ENCODE results near the gene THSD7B. TPM values are rescaled to one million over a fixed set of nuclear protein-coding genes. Genes with fewer than 3 reads are reported as not detected.

THSD7B gene
- total RNA-seq, 2 donors from 2014 or later, result 0.95 to 12.7 TPM

DNA sequence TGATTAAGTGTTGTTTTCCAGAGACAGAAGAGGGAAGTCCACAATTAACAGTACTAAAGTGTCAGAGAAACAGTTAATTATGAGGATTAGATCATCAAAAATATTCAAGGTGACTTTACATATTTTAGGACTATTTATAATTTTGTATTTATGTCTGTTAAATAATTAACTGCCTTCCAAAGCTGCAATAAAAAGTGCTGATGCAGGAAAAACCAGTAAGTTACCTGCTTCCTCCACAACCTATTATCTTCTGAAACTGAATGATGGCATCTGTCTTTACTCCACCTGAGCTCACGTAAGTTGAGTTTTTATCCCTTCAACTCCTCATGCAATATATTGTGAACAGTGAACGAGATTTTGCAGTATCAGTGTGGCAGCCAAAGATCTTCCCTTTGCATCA, 570.7 kb downstream of the THSD7B start:
- H3K9me3 ChIP-seq, result no peaks in the 10 kb centered on the region
- H3K27me3 ChIP-seq (replicated peaks; ENCODE audit: insufficient read depth), result no peaks in the 10 kb centered on the region
- ATAC-seq (ENCODE audit: insufficient number of reproducible peaks, low FRiP score, low read depth) (no peak), DNase-seq (ENCODE audit: low spot score) (no peak)
- peaks cover 5 to 10% of the 10 kb centered on the region in 2 donors for H3K4me1 ChIP-seq (ENCODE audit: control insufficient read depth in 1 of 2, low read depth in 2 of 2)
- no peaks in the 10 kb centered on the region for H3K36me3 ChIP-seq
- no peak overlapping the region for H3K4me3 ChIP-seq
- H3K27ac ChIP-seq, result no peak overlapping the region
- TF ChIP-seq, protein P1, sequence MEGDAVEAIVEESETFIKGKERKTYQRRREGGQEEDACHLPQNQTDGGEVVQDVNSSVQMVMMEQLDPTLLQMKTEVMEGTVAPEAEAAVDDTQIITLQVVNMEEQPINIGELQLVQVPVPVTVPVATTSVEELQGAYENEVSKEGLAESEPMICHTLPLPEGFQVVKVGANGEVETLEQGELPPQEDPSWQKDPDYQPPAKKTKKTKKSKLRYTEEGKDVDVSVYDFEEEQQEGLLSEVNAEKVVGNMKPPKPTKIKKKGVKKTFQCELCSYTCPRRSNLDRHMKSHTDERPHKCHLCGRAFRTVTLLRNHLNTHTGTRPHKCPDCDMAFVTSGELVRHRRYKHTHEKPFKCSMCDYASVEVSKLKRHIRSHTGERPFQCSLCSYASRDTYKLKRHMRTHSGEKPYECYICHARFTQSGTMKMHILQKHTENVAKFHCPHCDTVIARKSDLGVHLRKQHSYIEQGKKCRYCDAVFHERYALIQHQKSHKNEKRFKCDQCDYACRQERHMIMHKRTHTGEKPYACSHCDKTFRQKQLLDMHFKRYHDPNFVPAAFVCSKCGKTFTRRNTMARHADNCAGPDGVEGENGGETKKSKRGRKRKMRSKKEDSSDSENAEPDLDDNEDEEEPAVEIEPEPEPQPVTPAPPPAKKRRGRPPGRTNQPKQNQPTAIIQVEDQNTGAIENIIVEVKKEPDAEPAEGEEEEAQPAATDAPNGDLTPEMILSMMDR (IDR thresholded peaks at IDR 0.05), result no peak

DNA sequence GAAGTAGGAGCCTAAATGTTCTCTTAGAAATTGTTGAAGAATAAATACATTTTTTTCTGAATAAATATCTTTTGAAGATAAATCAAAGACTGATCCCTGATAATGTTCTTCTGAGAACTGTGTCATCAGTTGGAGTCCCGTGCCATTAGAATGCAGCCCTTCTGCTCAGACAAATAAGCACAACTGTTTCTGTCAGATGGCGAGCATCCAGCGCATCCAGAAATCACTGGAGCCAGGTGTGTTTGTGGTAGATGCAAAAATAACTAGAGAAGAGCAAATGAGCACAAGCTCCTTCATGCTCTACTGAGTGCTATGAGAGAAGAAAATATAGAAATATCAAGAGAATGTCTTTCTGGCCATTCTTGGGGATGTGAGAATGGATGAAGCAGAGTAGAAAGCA, 573.7 kb downstream of the THSD7B start:
- Histone ChIP-seq H3K27ac (no peak overlapping the region), H3K36me3 (no peaks in the 10 kb centered on the region), H3K9me3 (no peaks in the 10 kb centered on the region), H3K4me1 (ENCODE audit: control insufficient read depth in 1 of 2, low read depth in 2 of 2) (no peaks in the 10 kb centered on the region), H3K4me3 (no peak overlapping the region), H3K27me3 (replicated peaks; ENCODE audit: insufficient read depth) (no peaks in the 10 kb centered on the region)
- ATAC-seq (ENCODE audit: insufficient number of reproducible peaks, low FRiP score, low read depth) (no peak), DNase-seq (ENCODE audit: low spot score) (no peak)
- TF ChIP-seq, protein P1 (IDR thresholded peaks at IDR 0.05), result no peak

DNA sequence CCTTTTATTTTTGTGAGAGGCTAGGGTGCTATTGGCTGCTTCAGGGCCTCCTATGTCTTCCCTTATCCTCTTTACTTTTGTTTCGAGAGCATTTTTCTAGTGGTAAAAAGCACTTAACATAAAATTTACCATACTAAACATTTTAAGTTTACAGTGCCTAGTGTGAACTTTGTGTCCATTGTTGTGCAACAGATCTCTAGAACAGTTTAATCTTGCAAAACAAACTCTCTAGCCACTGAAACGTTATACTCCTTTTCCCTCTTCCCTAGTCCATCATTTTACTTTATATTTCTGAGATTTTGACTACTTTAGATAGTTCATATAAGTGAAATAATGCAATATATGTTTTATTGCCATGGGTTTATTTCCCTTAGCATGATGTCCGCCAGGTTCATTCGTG, 580.6 kb downstream of the THSD7B start:
- Histone ChIP-seq H3K27me3 (replicated peaks; ENCODE audit: insufficient read depth) (no peaks in the 10 kb centered on the region), H3K4me1 (ENCODE audit: control insufficient read depth in 1 of 2, low read depth in 2 of 2) (no peaks in the 10 kb centered on the region), H3K36me3 (no peaks in the 10 kb centered on the region), H3K9me3 (no peaks in the 10 kb centered on the region), H3K27ac (no peak overlapping the region), H3K4me3 (no peak overlapping the region)
- DNase-seq (ENCODE audit: low spot score) (no peak), ATAC-seq (ENCODE audit: insufficient number of reproducible peaks, low FRiP score, low read depth) (no peak)
- TF ChIP-seq, protein P1 (IDR thresholded peaks at IDR 0.05), result no peak

DNA sequence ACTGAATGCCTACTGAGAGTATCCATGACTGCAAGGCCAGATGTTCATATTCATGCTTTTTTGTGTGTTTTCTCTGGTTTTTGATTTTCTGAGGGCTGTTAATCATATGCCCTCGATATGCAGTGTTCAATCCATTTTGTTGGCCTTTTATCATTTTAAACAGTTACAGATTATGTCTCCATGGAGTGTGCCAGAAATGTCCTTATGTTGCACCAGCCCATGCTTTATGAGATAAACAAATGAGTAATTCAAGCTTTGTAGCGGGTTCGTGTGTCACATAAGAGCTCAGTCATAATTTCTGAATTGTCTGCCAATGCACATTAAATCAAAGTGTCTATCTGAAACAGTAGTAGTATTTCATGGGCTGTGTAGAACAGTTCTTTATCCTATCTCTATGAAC, 583.0 kb downstream of the THSD7B start:
- ATAC-seq (ENCODE audit: insufficient number of reproducible peaks, low FRiP score, low read depth) (no peak), DNase-seq (ENCODE audit: low spot score) (no peak)
- H3K27me3 ChIP-seq (replicated peaks; ENCODE audit: insufficient read depth), result no peaks in the 10 kb centered on the region
- TF ChIP-seq, protein P1 (IDR thresholded peaks at IDR 0.05), result no peak
- no peaks in the 10 kb centered on the region for H3K36me3 ChIP-seq
- H3K4me3 ChIP-seq, result no peak overlapping the region
- H3K9me3 ChIP-seq, result no peaks in the 10 kb centered on the region
- no peak overlapping the region for H3K27ac ChIP-seq
- no peaks in the 10 kb centered on the region for H3K4me1 ChIP-seq (ENCODE audit: control insufficient read depth in 1 of 2, low read depth in 2 of 2)

DNA sequence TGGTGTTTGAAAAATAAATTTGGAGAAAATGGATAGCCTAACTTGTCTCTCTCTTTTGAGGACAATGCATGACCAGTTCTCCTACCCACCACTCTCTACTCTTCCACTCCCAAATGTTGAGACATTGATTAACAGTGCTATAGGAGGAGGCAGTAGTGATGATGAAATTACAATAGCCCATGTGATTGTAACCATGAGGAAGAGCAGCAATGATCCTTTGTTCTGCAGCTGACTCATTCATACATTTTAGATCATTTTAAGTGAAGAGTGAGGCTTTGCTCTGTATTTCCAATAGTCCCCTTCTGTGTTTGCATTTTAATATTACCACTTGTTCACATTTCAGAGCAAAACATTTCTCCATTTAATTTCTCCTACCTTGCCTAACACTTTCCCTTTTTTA, 592.3 kb downstream of the THSD7B start:
- TF ChIP-seq, protein P1 (IDR thresholded peaks at IDR 0.05), result no peak
- H3K4me3 ChIP-seq, result no peak overlapping the region
- ATAC-seq (ENCODE audit: insufficient number of reproducible peaks, low FRiP score, low read depth), result no peak

More for the DNA sequence above, 592.3 kb downstream of the THSD7B start:
- Histone ChIP-seq H3K9me3 (no peaks in the 10 kb centered on the region), H3K36me3 (no peaks in the 10 kb centered on the region), H3K4me1 (ENCODE audit: control insufficient read depth in 1 of 2, low read depth in 2 of 2) (peaks cover 0 to 4% of the 10 kb centered on the region in 2 donors), H3K27me3 (replicated peaks; ENCODE audit: insufficient read depth) (no peaks in the 10 kb centered on the region), H3K27ac (no peak overlapping the region)
- DNase-seq (ENCODE audit: low spot score), result no peak
